Spleen (tissue), 11 donors: ENCODE results near the gene TRIM50. TPM values are rescaled to one million over a fixed set of nuclear protein-coding genes. Genes with fewer than 3 reads are reported as not detected.
A peak's percentile ranks its signal among the peaks of the same experiment; 100 is the strongest.

Source experiments
- DNase-seq: peaks from one replicate; pipeline ENCODE4 v3.0.0-alpha.2; 2020
- H3K27ac ChIP-seq, 8 donors: fragments of 200-600 bp; sonication (generic) in 7 of 8; 1 replicate in 4 of 8; 2 replicates in 4 of 8; pipeline versions ENCODE4 v1.5.0 to v1.8.0; 2016 to 2021; ENCODE audit warnings: inconsistent platforms in 4 of 8, mild to moderate bottlenecking in 4 of 8, moderate library complexity in 1 of 8
- H3K27me3 ChIP-seq, 7 donors: fragments of 200-600 bp; sonication (generic) in 6 of 7; replicated peaks in 1 of 7; 1 replicate in 4 of 7; 2 replicates in 3 of 7; pipeline versions ENCODE4 v1.5.0 to v1.8.0; 2016 to 2021; ENCODE audit warnings: inconsistent platforms in 3 of 7, mild to moderate bottlenecking in 1 of 7
- H3K36me3 ChIP-seq, 6 donors: fragments of 200-600 bp; sonication (generic) in 5 of 6; 1 replicate in 4 of 6; 2 replicates in 2 of 6; pipeline versions ENCODE4 v1.5.0 to v1.8.0; 2016 to 2021; ENCODE audit warnings: inconsistent platforms in 2 of 6
- H3K4me1 ChIP-seq, 6 donors: fragments of 200-600 bp; sonication (generic) in 5 of 6; 1 replicate in 3 of 6; 2 replicates in 3 of 6; pipeline versions ENCODE4 v1.5.0 to v1.8.0; 2016 to 2021; ENCODE audit warnings: inconsistent platforms in 3 of 6
- H3K4me3 ChIP-seq, 8 donors: fragments of 200-600 bp; sonication (generic) in 7 of 8; 1 replicate in 4 of 8; 2 replicates in 4 of 8; pipeline versions ENCODE4 v1.5.0 to v1.8.0; 2016 to 2021; ENCODE audit warnings: inconsistent platforms in 4 of 8, mild to moderate bottlenecking in 4 of 8, moderate library complexity in 2 of 8
- H3K9me3 ChIP-seq, 8 donors: fragments of 200-600 bp; sonication (generic) in 7 of 8; 1 replicate in 4 of 8; 2 replicates in 4 of 8; pipeline versions ENCODE4 v1.5.0 to v1.8.0; 2016 to 2021; ENCODE audit warnings: inconsistent platforms in 4 of 8
- POLR2A ChIP-seq, 3 donors: fragments of 450-650 bp; IDR thresholded peaks; one replicate each; pipeline ENCODE4 v1.5.1; 2017; ENCODE audit warnings: antibody characterized with exemption in 3 of 3, mild to moderate bottlenecking in 1 of 3
- POLR2AphosphoS5 ChIP-seq, 3 donors: sonication (generic); formaldehyde crosslinking; IDR thresholded peaks; one replicate each; pipeline ENCODE4 v1.5.1; 2017; ENCODE audit warnings: antibody characterized with exemption in 3 of 3
- WGBS, 5 donors: extraction: QIAGEN DNeasy Blood & Tissue Kit in 3 of 5; methylation state at CpG; one replicate each; pipeline versions ENCODE4 v1.1.5 to v1.1.7; 2013 to 2018; 5-methylcytosine and 5-hydroxymethylcytosine counted together
- intact Hi-C: fragments of 100-400 bp; cut with DNase I; formaldehyde crosslinking; loops from one replicate; pipeline ENCODE4 v1.15.0; 2023; ENCODE audit warnings: low total_unique reads
- polyA plus RNA-seq, 3 donors: library from polyadenylated mRNA; stranded (reverse); fragments of 200-250 nt; gene quantifications; one replicate each; pipeline ENCODE4 v1.2.1, GENCODE V29; 2013
- total RNA-seq, 7 donors: library from RNA; depleted of rRNA in 3 of 7; stranded (reverse); fragments of >200 nt in 3 of 7; fragmentation: NEBNext Ultra II Directional in 4 of 7; extraction: Animal tissue kit (Norgen Biotek cat#: 25700) in 4 of 7; gene quantifications; one replicate each; pipeline versions ENCODE4 v1.1.0 to v1.2.1, GENCODE V29; 2016 to 2021
- TF ChIP-seq, protein P1 (sequence below), 11 experiments: fragments of 200-600 bp in 7 of 11; fragments of 450-650 bp in 4 of 11; sonication (generic) in 4 of 11; IDR thresholded peaks in 8 of 11; conservative IDR thresholded peaks in 3 of 11; 1 replicate in 7 of 11; 2 replicates in 4 of 11; pipeline versions ENCODE4 v1.4.0 to v1.8.0; 2016 to 2021; ENCODE audit warnings: antibody characterized with exemption in 11 of 11, inconsistent platforms in 4 of 11, mild to moderate bottlenecking in 1 of 11
- donor health status: healthy with polysubstance abuse.
- donor health status: DM: no; HTN: no; CAD: no; lungs with moderate emphysema.
- donor health status: DM: no; HTN: no; CAD: no.
- donor health status: Bipolar disorder and iron deficiency.
- donor health status: healthy.
- donor health status: DM: no; HTN: no; CAD: no.
- donor health status: DM: yes; HTN: yes; CAD: no.

The TRIM50 gene
- total and polyA plus RNA-seq, 10 donors = 0.13 to 1.8 (median 0.32) TPM; not detected in 3

DNA sequence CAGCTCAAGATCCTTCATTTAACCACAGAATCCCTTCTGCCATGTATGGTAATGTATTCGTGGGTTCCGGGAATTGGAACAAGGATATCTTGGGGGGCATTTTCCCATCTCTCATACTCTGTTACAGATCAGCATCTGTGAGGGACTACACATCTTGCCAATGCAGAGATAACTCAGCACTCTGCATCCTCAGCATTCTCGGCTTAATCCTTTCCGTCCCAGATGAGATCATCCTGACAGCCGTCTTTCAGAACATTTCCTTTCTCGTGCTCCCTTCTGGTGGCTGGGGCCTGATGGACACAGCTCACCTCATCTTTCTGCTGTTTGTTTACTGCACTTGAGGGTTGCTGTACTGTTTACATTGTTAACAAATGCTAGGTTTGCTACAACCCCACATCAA is 25.4 kb upstream of the TRIM50 start:
- no peak for DNase-seq
- H3K4me3 ChIP-seq = no peak overlapping the region
- peaks cover 0 to 2% (median 0%) of the 10 kb centered on the region in 7 donors for H3K27me3 ChIP-seq
- H3K9me3 ChIP-seq = peaks cover 0 to 9% (median 6%) of the 10 kb centered on the region in 8 donors
- H3K4me1 ChIP-seq = peaks cover 0 to 20% (median 6%) of the 10 kb centered on the region in 6 donors
- H3K36me3 ChIP-seq = no peaks in the 10 kb centered on the region
- intact Hi-C loops = no loop called here
- no peak overlapping the region for H3K27ac ChIP-seq
- 85 to 91% (median 90%) methylated on average over 6 of the region's 6 CpGs for WGBS, 5 donors
- TF ChIP-seq POLR2A (IDR thresholded peaks at IDR 0.05) = no peak
- no peak for TF ChIP-seq POLR2AphosphoS5 (IDR thresholded peaks at IDR 0.05)
- TF ChIP-seq, protein P1, sequence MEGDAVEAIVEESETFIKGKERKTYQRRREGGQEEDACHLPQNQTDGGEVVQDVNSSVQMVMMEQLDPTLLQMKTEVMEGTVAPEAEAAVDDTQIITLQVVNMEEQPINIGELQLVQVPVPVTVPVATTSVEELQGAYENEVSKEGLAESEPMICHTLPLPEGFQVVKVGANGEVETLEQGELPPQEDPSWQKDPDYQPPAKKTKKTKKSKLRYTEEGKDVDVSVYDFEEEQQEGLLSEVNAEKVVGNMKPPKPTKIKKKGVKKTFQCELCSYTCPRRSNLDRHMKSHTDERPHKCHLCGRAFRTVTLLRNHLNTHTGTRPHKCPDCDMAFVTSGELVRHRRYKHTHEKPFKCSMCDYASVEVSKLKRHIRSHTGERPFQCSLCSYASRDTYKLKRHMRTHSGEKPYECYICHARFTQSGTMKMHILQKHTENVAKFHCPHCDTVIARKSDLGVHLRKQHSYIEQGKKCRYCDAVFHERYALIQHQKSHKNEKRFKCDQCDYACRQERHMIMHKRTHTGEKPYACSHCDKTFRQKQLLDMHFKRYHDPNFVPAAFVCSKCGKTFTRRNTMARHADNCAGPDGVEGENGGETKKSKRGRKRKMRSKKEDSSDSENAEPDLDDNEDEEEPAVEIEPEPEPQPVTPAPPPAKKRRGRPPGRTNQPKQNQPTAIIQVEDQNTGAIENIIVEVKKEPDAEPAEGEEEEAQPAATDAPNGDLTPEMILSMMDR (IDR thresholded peaks at IDR 0.05 in 8 of 11, conservative IDR thresholded peaks at IDR 0.05 in 3 of 11) = no peak

DNA sequence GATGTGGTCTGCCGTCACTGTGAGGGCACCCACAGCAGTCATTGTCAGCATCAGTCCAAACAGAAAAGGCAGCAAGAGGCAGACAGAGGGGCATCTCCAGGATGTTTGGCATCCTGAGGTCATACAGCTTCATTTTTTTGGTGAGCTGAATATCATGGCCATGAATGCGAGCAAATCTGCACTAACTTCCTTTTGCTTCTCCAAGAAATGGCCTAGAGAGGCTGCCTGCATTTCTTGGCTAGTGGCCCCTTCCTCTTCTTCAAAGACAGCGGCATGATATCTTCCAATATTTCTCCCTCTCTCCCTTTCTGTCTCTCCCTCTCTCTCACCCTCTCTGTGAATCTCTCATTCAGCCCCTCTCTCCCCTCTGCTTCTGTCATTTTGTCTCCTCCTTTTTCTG is 24.9 kb upstream of the TRIM50 start:
- Histone ChIP-seq H3K9me3 (peaks cover 0 to 9% (median 6%) of the 10 kb centered on the region in 8 donors), H3K27ac (no peak overlapping the region), H3K27me3 (no peaks in the 10 kb centered on the region), H3K4me3 (no peak overlapping the region), H3K36me3 (no peaks in the 10 kb centered on the region), H3K4me1 (peaks cover 0 to 16% (median 4%) of the 10 kb centered on the region in 6 donors)
- 87 to 97% (median 92%) methylated on average over 3 of the region's 3 CpGs for WGBS, 5 donors
- no peak for DNase-seq
- intact Hi-C loops = no loop called here
- no peak for TF ChIP-seq POLR2AphosphoS5 (IDR thresholded peaks at IDR 0.05)
- TF ChIP-seq, protein P1 (IDR thresholded peaks at IDR 0.05 in 8 of 11, conservative IDR thresholded peaks at IDR 0.05 in 3 of 11) = no peak
- no peak for TF ChIP-seq POLR2A (IDR thresholded peaks at IDR 0.05)

DNA sequence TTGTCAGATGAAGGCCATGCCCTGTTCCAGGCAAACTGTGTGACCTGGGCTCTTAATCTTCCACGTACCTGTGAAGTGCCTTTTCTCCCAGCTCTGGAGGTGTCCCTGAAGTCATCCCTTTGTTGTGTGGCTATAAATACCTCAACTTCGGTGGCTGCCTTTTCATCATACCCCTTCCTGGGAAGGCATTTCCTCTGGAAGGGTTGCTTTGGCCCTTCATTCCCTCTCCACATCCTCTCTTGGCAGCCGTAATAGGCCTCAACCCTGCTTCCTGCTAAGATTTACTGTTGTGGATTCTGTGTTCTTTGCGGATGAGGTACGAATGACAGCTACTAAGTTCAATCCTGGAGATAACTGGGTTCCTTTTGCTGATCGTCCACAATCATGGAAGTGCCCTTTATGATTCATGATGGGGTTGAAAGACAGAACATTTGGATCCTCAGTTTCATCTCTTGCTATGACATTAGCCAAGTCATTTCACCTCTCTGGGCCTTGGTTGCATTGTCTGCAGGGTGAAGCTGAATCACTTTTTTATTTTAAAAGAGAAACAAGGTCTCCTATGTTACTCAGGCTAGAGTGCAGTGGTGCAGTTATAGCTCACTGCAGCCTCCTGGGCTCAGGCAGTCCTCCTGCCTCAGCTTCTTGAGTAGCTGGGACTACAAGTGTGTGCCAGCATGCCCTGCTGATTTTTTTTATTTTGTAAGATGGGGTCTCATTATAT is 23.7 kb upstream of the TRIM50 start:
- Histone ChIP-seq H3K27ac (peak overlapping the region in 3 of 8 donors; percentile 2 to 41 (median 22)), H3K4me3 (no peak overlapping the region), H3K4me1 (peaks cover 0 to 10% (median 0%) of the 10 kb centered on the region in 6 donors), H3K27me3 (no peaks in the 10 kb centered on the region), H3K36me3 (no peaks in the 10 kb centered on the region), H3K9me3 (peaks cover 0 to 9% (median 6%) of the 10 kb centered on the region in 8 donors)
- peak; percentile 4 for DNase-seq
- WGBS, 5 donors = 41 to 65% (median 55%) methylated on average over 6 of the region's 6 CpGs
- intact Hi-C loops = no loop called here
- TF ChIP-seq POLR2A (IDR thresholded peaks at IDR 0.05) (no peak), POLR2AphosphoS5 (IDR thresholded peaks at IDR 0.05) (no peak)
- TF ChIP-seq, protein P1 (IDR thresholded peaks at IDR 0.05 in 8 of 11, conservative IDR thresholded peaks at IDR 0.05 in 3 of 11) = no peak

DNA sequence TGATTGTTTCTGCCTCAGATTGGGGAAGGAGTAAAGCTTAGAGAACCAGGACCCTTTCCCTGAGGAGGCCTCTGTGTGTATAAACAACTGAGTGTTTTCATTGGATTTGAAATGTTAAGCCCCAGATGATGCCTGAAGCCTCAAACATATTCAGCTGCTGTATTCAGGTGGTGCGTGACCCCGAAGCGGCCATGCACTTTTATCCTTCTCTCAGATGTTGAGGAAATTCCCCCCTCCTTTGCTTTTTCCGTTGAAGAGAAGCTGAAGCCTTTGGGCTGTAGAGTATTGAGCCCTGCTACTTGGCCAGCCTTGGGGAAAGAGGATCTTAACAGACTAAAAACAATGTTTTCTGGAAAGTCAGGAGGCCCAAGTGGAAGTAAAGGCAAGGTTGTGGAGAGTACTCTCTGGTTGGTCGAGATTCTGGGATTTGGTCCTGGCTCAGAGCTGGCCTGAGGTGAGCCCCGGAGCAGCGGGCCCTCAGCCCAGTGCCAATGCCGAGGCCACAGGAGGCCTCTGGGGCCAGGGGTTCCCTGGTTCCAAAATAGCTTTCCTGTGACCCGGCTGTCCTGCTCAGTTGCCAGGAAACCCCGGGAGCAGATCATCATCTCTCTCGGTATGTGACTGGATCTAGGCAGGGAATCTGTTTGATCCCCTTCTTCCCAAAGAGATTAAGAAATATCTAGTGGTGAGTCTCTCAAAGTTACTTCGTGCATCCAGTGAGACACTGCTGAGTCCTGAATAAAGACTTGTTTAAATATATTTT is 22.6 kb upstream of the TRIM50 start:
- Histone ChIP-seq H3K27me3 (no peaks in the 10 kb centered on the region), H3K4me3 (no peak overlapping the region), H3K4me1 (peaks cover 0 to 10% (median 0%) of the 10 kb centered on the region in 6 donors), H3K27ac (peak overlapping the region in 5 of 8 donors; percentile 23 to 41 (median 36)), H3K9me3 (peaks cover 0 to 9% (median 6%) of the 10 kb centered on the region in 8 donors), H3K36me3 (no peaks in the 10 kb centered on the region)
- intact Hi-C loops = no loop called here
- no peak for TF ChIP-seq POLR2AphosphoS5 (IDR thresholded peaks at IDR 0.05)
- TF ChIP-seq, protein P1 (IDR thresholded peaks at IDR 0.05 in 8 of 11, conservative IDR thresholded peaks at IDR 0.05 in 3 of 11) = no peak
- TF ChIP-seq POLR2A (IDR thresholded peaks at IDR 0.05) = no peak
- DNase-seq = no peak
- 69 to 80% (median 71%) methylated on average over 12 of the region's 12 CpGs for WGBS, 5 donors
